ENCODE measurements around the gene VASH2. TPM values are rescaled to one million over a fixed set of nuclear protein-coding genes. Genes with fewer than 3 reads are reported as not detected.
A peak's percentile ranks its signal among the peaks of the same experiment; 100 is the strongest.

The VASH2 gene
- total RNA-seq, 1 donor from 2014 or later: 4.2 TPM

- Histone ChIP-seq H3K9me3 (no peaks in the 10 kb centered on the region), H3K4me3 (peak overlapping the region in 1 of 2 donors; percentile 62), H3K27me3 (no peaks in the 10 kb centered on the region), H3K36me3 (no peaks in the 10 kb centered on the region), H3K4me1 (peaks cover 27% of the 10 kb centered on the region), H3K27ac (peak overlapping the region; percentile 3)
- intact Hi-C loops (cut with DNase I): no loop called here
- no peak for TF ChIP-seq POLR2AphosphoS5 (IDR thresholded peaks at IDR 0.05; ENCODE audit: insufficient read depth in 1 of 2, low read depth in 1 of 2)
- no peak for TF ChIP-seq POLR2A (IDR thresholded peaks at IDR 0.05)
- TF ChIP-seq CTCF (IDR thresholded peaks at IDR 0.05): no peak
- DNase-seq (ENCODE audit: extremely low spot score in 2 of 2): no peak
These were observed 1.8 kb downstream of the VASH2 start for GRCh38 chr1:212951947-212952640.

GRCh38 chr1:212952641-212952976 is 2.3 kb downstream of the VASH2 start:
- DNase-seq (ENCODE audit: extremely low spot score in 2 of 2): no peak
- H3K27ac ChIP-seq: no peak overlapping the region
- H3K4me1 ChIP-seq: peaks cover 27% of the 10 kb centered on the region
- TF ChIP-seq POLR2AphosphoS5 (IDR thresholded peaks at IDR 0.05; ENCODE audit: insufficient read depth in 1 of 2, low read depth in 1 of 2): no peak
- no peak for TF ChIP-seq CTCF (IDR thresholded peaks at IDR 0.05)
- no peaks in the 10 kb centered on the region for H3K27me3 ChIP-seq
- no peaks in the 10 kb centered on the region for H3K9me3 ChIP-seq
- no peaks in the 10 kb centered on the region for H3K36me3 ChIP-seq
- intact Hi-C loops (cut with DNase I): no loop called here
- H3K4me3 ChIP-seq: no peak overlapping the region

- intact Hi-C loops (cut with DNase I): no loop called here
- TF ChIP-seq POLR2A (IDR thresholded peaks at IDR 0.05) (no peak), CTCF (IDR thresholded peaks at IDR 0.05) (no peak), POLR2AphosphoS5 (IDR thresholded peaks at IDR 0.05; ENCODE audit: insufficient read depth in 1 of 2, low read depth in 1 of 2) (no peak)
- DNase-seq (ENCODE audit: extremely low spot score in 2 of 2): no peak
- Histone ChIP-seq H3K9me3 (no peaks in the 10 kb centered on the region), H3K4me3 (no peak overlapping the region), H3K4me1 (peaks cover 27% of the 10 kb centered on the region), H3K27me3 (no peaks in the 10 kb centered on the region), H3K27ac (no peak overlapping the region), H3K36me3 (no peaks in the 10 kb centered on the region)
These were observed 3.0 kb downstream of the VASH2 start for GRCh38 chr1:212953321-212953720.

GRCh38 chr1:212954514-212954913 is 4.2 kb downstream of the VASH2 start:
- no peak for DNase-seq (ENCODE audit: extremely low spot score in 2 of 2)
- Histone ChIP-seq H3K36me3 (no peaks in the 10 kb centered on the region), H3K9me3 (no peaks in the 10 kb centered on the region), H3K27me3 (no peaks in the 10 kb centered on the region), H3K4me1 (peaks cover 26% of the 10 kb centered on the region), H3K27ac (no peak overlapping the region), H3K4me3 (no peak overlapping the region)
- no peak for TF ChIP-seq POLR2A (IDR thresholded peaks at IDR 0.05)
- no peak for TF ChIP-seq POLR2AphosphoS5 (IDR thresholded peaks at IDR 0.05; ENCODE audit: insufficient read depth in 1 of 2, low read depth in 1 of 2)
- no peak for TF ChIP-seq CTCF (IDR thresholded peaks at IDR 0.05)
- intact Hi-C loops (cut with DNase I): no loop called here

GRCh38 chr1:212955098-212955497 is 4.8 kb downstream of the VASH2 start:
- Histone ChIP-seq H3K27me3 (no peaks in the 10 kb centered on the region), H3K36me3 (no peaks in the 10 kb centered on the region), H3K9me3 (no peaks in the 10 kb centered on the region), H3K27ac (no peak overlapping the region), H3K4me1 (peaks cover 20% of the 10 kb centered on the region), H3K4me3 (no peak overlapping the region)
- intact Hi-C loops (cut with DNase I): no loop called here
- TF ChIP-seq CTCF (IDR thresholded peaks at IDR 0.05): no peak
- no peak for TF ChIP-seq POLR2AphosphoS5 (IDR thresholded peaks at IDR 0.05; ENCODE audit: insufficient read depth in 1 of 2, low read depth in 1 of 2)
- no peak for TF ChIP-seq POLR2A (IDR thresholded peaks at IDR 0.05)
- no peak for DNase-seq (ENCODE audit: extremely low spot score in 2 of 2)

Measured in vagina (tissue), 2 donors.